ENCODE results near the gene PRKN.

PRKN gene

GRCh38 chr6:161359618-161359945 lies 1368.0 kb downstream of the PRKN start:
- Histone ChIP-seq H3K4me3 (ENCODE audit: low read length) (no peak overlapping the region), H3K27ac (ENCODE audit: low read depth, low read length) (no peak overlapping the region), H3K4me1 (ENCODE audit: insufficient read depth, low read length) (no peaks in the 10 kb centered on the region), H3K36me3 (ENCODE audit: insufficient read depth, low read length) (no peaks in the 10 kb centered on the region), H3K27me3 (ENCODE audit: insufficient read depth, low read length) (no peaks in the 10 kb centered on the region), H3K9me3 (ENCODE audit: insufficient read depth, low read depth, low read length) (peaks cover 10% of the 10 kb centered on the region), H3K9ac (ENCODE audit: low read depth, low read length) (no peak overlapping the region)
- WGBS: 82% methylated on average over 5 of the region's 5 CpGs

DNA sequence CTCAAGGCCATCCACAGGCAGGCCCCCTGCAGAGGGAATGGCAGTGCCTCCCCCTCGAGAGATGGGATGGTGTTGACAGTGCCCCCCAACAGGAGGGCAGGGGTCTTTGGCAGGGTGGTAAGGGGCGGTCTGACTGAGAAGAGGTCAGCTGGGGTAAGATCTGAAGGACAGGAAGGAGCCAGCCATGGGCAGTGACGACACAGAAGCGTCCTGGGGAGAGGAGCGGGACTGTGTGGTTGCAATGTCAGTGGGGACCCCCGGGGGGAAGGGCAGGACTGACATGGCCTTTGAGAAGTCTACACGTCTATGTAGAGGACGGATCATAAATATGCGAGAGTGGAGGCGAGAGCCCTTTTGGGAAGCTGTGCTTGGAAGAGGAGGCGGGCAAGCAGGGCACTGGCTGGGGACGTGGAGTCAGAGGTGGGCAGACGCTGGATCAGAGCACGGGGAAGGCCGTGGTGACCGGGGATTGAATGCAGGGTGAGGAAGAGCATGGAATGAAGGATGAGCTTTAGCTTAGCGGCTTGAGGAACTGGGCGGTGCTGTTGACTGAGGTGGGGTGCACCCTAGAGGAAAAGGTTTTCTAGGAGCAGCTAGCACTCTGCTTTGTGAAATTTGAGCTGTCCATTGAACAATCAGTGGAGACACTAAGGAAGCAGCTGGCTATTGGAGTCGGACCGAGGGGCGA lies 1371.3 kb downstream of the PRKN start:
- Histone ChIP-seq H3K27ac (ENCODE audit: low read depth, low read length) (no peak overlapping the region), H3K4me3 (ENCODE audit: low read length) (no peak overlapping the region), H3K9me3 (ENCODE audit: insufficient read depth, low read depth, low read length) (no peaks in the 10 kb centered on the region), H3K36me3 (ENCODE audit: insufficient read depth, low read length) (no peaks in the 10 kb centered on the region), H3K9ac (ENCODE audit: low read depth, low read length) (no peak overlapping the region), H3K27me3 (ENCODE audit: insufficient read depth, low read length) (no peaks in the 10 kb centered on the region), H3K4me1 (ENCODE audit: insufficient read depth, low read length) (no peaks in the 10 kb centered on the region)
- WGBS: 90% methylated on average over 21 of the region's 21 CpGs

GRCh38 chr6:161355696-161356095 lies 1371.9 kb downstream of the PRKN start:
- no peaks in the 10 kb centered on the region for H3K4me1 ChIP-seq (ENCODE audit: insufficient read depth, low read length)
- H3K4me3 ChIP-seq (ENCODE audit: low read length): no peak overlapping the region
- H3K36me3 ChIP-seq (ENCODE audit: insufficient read depth, low read length): no peaks in the 10 kb centered on the region
- no peaks in the 10 kb centered on the region for H3K9me3 ChIP-seq (ENCODE audit: insufficient read depth, low read depth, low read length)
- H3K27ac ChIP-seq (ENCODE audit: low read depth, low read length): no peak overlapping the region
- WGBS: 91% methylated on average over 10 of the region's 10 CpGs
- no peaks in the 10 kb centered on the region for H3K27me3 ChIP-seq (ENCODE audit: insufficient read depth, low read length)
- H3K9ac ChIP-seq (ENCODE audit: low read depth, low read length): no peak overlapping the region

- no peak overlapping the region for H3K4me3 ChIP-seq (ENCODE audit: low read length)
- WGBS: 97% methylated on average over 12 of the region's 13 CpGs
- no peaks in the 10 kb centered on the region for H3K36me3 ChIP-seq (ENCODE audit: insufficient read depth, low read length)
- no peak overlapping the region for H3K27ac ChIP-seq (ENCODE audit: low read depth, low read length)
- no peak overlapping the region for H3K9ac ChIP-seq (ENCODE audit: low read depth, low read length)
- H3K27me3 ChIP-seq (ENCODE audit: insufficient read depth, low read length): no peaks in the 10 kb centered on the region
- H3K4me1 ChIP-seq (ENCODE audit: insufficient read depth, low read length): no peaks in the 10 kb centered on the region
- no peaks in the 10 kb centered on the region for H3K9me3 ChIP-seq (ENCODE audit: insufficient read depth, low read depth, low read length)
Measured at GRCh38 chr6:161354956-161355355, 1372.6 kb downstream of the PRKN start.

DNA sequence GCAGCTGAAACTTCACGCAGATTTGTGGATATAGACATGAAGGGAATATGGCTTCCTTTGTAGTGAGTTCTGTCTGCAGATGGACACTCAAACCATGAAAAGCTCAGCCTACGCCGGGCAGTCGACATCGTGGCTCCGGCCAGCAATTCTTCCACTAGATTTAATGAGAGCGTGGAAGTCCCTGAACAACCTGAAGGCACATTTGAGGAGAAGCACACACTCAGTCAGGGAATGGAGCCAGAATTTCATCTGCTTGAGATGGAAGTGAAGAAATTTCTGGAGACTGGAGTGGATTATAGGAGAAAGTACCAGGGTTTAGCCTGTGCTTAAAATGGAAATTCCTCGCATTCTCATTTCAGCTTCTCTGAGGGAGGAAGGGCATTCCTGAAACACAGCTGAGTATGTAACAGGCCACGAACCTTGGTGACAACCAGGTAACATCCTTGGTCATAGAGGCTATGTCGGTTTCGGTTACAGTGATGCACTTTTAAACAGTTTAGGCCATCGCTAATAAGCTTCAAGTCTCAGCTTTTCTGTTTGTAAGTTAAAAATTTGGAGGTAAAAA lies 1373.2 kb downstream of the PRKN start:
- H3K27me3 ChIP-seq (ENCODE audit: insufficient read depth, low read length): no peaks in the 10 kb centered on the region
- H3K9me3 ChIP-seq (ENCODE audit: insufficient read depth, low read depth, low read length): no peaks in the 10 kb centered on the region
- H3K36me3 ChIP-seq (ENCODE audit: insufficient read depth, low read length): no peaks in the 10 kb centered on the region
- no peak overlapping the region for H3K27ac ChIP-seq (ENCODE audit: low read depth, low read length)
- H3K4me3 ChIP-seq (ENCODE audit: low read length): no peak overlapping the region
- H3K9ac ChIP-seq (ENCODE audit: low read depth, low read length): no peak overlapping the region
- no peaks in the 10 kb centered on the region for H3K4me1 ChIP-seq (ENCODE audit: insufficient read depth, low read length)
- WGBS: 96% methylated on average over 12 of the region's 12 CpGs

DNA sequence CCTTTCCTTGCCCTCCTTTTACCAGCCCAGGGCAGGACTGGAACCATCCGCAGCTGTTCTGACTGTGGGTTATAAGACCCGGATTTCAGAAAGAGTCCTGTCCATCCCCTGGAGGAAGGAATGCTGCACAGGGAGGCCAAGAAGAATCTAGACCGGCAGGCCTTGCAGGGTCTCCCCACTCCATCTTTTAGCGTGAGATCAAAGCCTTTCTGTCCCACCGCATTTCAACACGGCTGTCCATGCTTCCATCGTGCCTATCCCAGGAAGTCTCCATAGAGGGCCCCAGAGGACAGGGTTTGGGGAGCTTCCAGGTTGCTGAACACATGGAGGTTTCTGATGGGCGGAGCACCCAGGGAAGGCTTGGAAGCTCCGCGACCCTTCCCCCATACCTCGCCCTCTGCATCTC lies 1374.4 kb downstream of the PRKN start:
- no peak overlapping the region for H3K4me3 ChIP-seq (ENCODE audit: low read length)
- no peak overlapping the region for H3K27ac ChIP-seq (ENCODE audit: low read depth, low read length)
- no peak overlapping the region for H3K9ac ChIP-seq (ENCODE audit: low read depth, low read length)
- H3K36me3 ChIP-seq (ENCODE audit: insufficient read depth, low read length): no peaks in the 10 kb centered on the region
- WGBS: 62% methylated on average over 9 of the region's 11 CpGs
- no peaks in the 10 kb centered on the region for H3K4me1 ChIP-seq (ENCODE audit: insufficient read depth, low read length)
- H3K27me3 ChIP-seq (ENCODE audit: insufficient read depth, low read length): no peaks in the 10 kb centered on the region
- no peaks in the 10 kb centered on the region for H3K9me3 ChIP-seq (ENCODE audit: insufficient read depth, low read depth, low read length)

- no peak overlapping the region for H3K9ac ChIP-seq (ENCODE audit: low read depth, low read length)
- H3K27me3 ChIP-seq (ENCODE audit: insufficient read depth, low read length): no peaks in the 10 kb centered on the region
- no peaks in the 10 kb centered on the region for H3K9me3 ChIP-seq (ENCODE audit: insufficient read depth, low read depth, low read length)
- WGBS: 93% methylated on average over 5 of the region's 5 CpGs
- no peaks in the 10 kb centered on the region for H3K4me1 ChIP-seq (ENCODE audit: insufficient read depth, low read length)
- H3K36me3 ChIP-seq (ENCODE audit: insufficient read depth, low read length): no peaks in the 10 kb centered on the region
- H3K27ac ChIP-seq (ENCODE audit: low read depth, low read length): no peak overlapping the region
- no peak overlapping the region for H3K4me3 ChIP-seq (ENCODE audit: low read length)
Measured at GRCh38 chr6:161351858-161352257, 1375.7 kb downstream of the PRKN start.

GRCh38 chr6:161349886-161350285 lies 1377.7 kb downstream of the PRKN start:
- H3K27me3 ChIP-seq (ENCODE audit: insufficient read depth, low read length): no peaks in the 10 kb centered on the region
- 94% methylated on average over 19 of the region's 19 CpGs for WGBS
- H3K27ac ChIP-seq (ENCODE audit: low read depth, low read length): no peak overlapping the region
- H3K4me3 ChIP-seq (ENCODE audit: low read length): no peak overlapping the region
- H3K36me3 ChIP-seq (ENCODE audit: insufficient read depth, low read length): no peaks in the 10 kb centered on the region
- H3K4me1 ChIP-seq (ENCODE audit: insufficient read depth, low read length): no peaks in the 10 kb centered on the region
- H3K9ac ChIP-seq (ENCODE audit: low read depth, low read length): no peak overlapping the region
- no peaks in the 10 kb centered on the region for H3K9me3 ChIP-seq (ENCODE audit: insufficient read depth, low read depth, low read length)

- no peaks in the 10 kb centered on the region for H3K27me3 ChIP-seq (ENCODE audit: insufficient read depth, low read length)
- H3K9me3 ChIP-seq (ENCODE audit: insufficient read depth, low read depth, low read length): no peaks in the 10 kb centered on the region
- H3K9ac ChIP-seq (ENCODE audit: low read depth, low read length): no peak overlapping the region
- no peaks in the 10 kb centered on the region for H3K36me3 ChIP-seq (ENCODE audit: insufficient read depth, low read length)
- no peak overlapping the region for H3K27ac ChIP-seq (ENCODE audit: low read depth, low read length)
- H3K4me3 ChIP-seq (ENCODE audit: low read length): no peak overlapping the region
- WGBS: 98% methylated on average over 5 of the region's 5 CpGs
- no peaks in the 10 kb centered on the region for H3K4me1 ChIP-seq (ENCODE audit: insufficient read depth, low read length)
Measured at GRCh38 chr6:161348628-161348994, 1379.0 kb downstream of the PRKN start.

DNA sequence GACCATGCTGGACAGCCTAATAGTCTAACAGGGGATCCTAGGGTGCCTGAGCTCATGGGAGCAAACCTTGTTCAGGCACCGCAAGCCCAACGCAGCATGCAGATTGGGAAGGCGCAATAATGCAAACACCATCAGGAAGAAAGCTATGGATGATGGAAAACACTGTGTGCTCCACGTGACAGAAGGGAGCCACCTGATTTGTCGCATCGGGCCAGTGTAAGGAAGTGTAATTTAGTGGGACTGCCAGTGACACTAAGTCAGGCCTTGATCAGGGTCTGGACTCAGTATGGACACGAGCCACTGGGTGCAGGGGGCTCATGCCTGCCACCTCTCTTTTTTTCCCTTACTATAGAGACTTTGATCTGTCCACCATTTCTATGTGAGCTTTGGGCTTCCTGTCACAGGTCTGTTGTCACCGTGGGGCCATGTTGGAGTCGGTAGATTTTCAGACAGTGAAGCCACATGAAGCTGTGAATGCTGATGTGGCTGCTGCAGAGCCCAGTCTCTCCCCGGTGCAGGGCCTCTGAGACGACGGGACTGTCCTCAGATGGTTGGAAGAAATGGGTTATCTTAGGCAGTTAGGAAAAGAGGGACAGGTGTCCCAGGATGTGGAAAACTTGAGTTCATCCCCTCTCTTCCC lies 1379.5 kb downstream of the PRKN start:
- no peaks in the 10 kb centered on the region for H3K4me1 ChIP-seq (ENCODE audit: insufficient read depth, low read length)
- H3K27ac ChIP-seq (ENCODE audit: low read depth, low read length): no peak overlapping the region
- H3K27me3 ChIP-seq (ENCODE audit: insufficient read depth, low read length): no peaks in the 10 kb centered on the region
- WGBS: 91% methylated on average over 12 of the region's 12 CpGs
- no peak overlapping the region for H3K9ac ChIP-seq (ENCODE audit: low read depth, low read length)
- H3K9me3 ChIP-seq (ENCODE audit: insufficient read depth, low read depth, low read length): no peaks in the 10 kb centered on the region
- H3K4me3 ChIP-seq (ENCODE audit: low read length): no peak overlapping the region
- H3K36me3 ChIP-seq (ENCODE audit: insufficient read depth, low read length): no peaks in the 10 kb centered on the region

GRCh38 chr6:161347125-161347524 lies 1380.4 kb downstream of the PRKN start:
- WGBS: 98% methylated on average over 2 of the region's 2 CpGs
- Histone ChIP-seq H3K27ac (ENCODE audit: low read depth, low read length) (no peak overlapping the region), H3K9me3 (ENCODE audit: insufficient read depth, low read depth, low read length) (no peaks in the 10 kb centered on the region), H3K36me3 (ENCODE audit: insufficient read depth, low read length) (no peaks in the 10 kb centered on the region), H3K27me3 (ENCODE audit: insufficient read depth, low read length) (no peaks in the 10 kb centered on the region), H3K4me3 (ENCODE audit: low read length) (no peak overlapping the region), H3K4me1 (ENCODE audit: insufficient read depth, low read length) (no peaks in the 10 kb centered on the region), H3K9ac (ENCODE audit: low read depth, low read length) (no peak overlapping the region)
